Left ventricle myocardium inferior (tissue), 1 donor: ENCODE measurements around the gene SMKR1. TPM values are rescaled to one million over a fixed set of nuclear protein-coding genes. Genes with fewer than 3 reads are reported as not detected.

ENCODE experiments used
- DNase-seq: peaks from one replicate; pipeline ENCODE4 v3.0.0-alpha.2; 2020
- H3K27ac ChIP-seq: fragments of 200-600 bp; replicated peaks from 2 replicates; pipeline ENCODE4 v1.8.0; 2021
- H3K27me3 ChIP-seq: fragments of 200-600 bp; 2 replicates; pipeline ENCODE4 v1.8.0; 2021; ENCODE audit warnings: low read depth
- H3K36me3 ChIP-seq: fragments of 200-600 bp; 2 replicates; pipeline ENCODE4 v1.8.0; 2021
- H3K4me1 ChIP-seq: fragments of 200-600 bp; 2 replicates; pipeline ENCODE4 v1.8.0; 2021
- H3K4me3 ChIP-seq: fragments of 200-600 bp; 2 replicates; pipeline ENCODE4 v1.8.0; 2021; ENCODE audit warnings: mild to moderate bottlenecking, moderate library complexity
- H3K9me3 ChIP-seq: fragments of 200-600 bp; replicated peaks from 2 replicates; pipeline ENCODE4 v1.8.0; 2021
- intact Hi-C: fragments of 100-400 bp; cut with micrococcal nuclease; formaldehyde crosslinking; loops from one replicate; pipeline ENCODE4 v1.11.0; 2022
- total RNA-seq: library from RNA; stranded (reverse); fragmentation: NEBNext Ultra II Directional; extraction: Animal tissue kit (Norgen Biotek cat#: 25700); gene quantifications from one replicate; pipeline ENCODE4 v1.2.1, GENCODE V29; 2021
- TF ChIP-seq, protein P1 (sequence below): fragments of 200-600 bp; IDR thresholded peaks from 2 replicates; pipeline ENCODE4 v1.8.0; 2021; ENCODE audit warnings: antibody characterized with exemption, mild to moderate bottlenecking, borderline replicate concordance
- donor health status: DM: no; HTN: yes; CAD: no; lungs with severe emphysema.

The SMKR1 gene
- total RNA-seq, 1 donor from 2014 or later: not detected

DNA sequence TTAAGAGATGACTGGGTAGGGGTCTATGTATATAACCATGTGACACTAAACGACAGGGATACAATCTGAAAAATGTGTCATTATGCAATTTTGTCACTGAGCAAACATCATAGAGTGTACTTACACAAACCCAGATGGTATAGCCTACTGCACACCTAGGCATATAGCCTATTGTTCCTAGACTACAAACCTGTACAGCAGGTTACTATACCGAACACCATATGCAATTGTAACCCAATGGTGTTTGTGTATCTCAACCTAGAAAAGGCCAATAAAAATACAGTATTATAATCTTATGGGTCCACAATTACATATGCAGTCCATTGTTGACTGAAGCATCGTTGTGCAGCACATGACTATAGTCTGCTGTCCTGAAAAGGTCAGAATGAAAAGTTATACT is 45.2 kb upstream of the SMKR1 start:
- Histone ChIP-seq H3K4me1 (peaks cover 25% of the 10 kb centered on the region), H3K9me3 (no peaks in the 10 kb centered on the region), H3K36me3 (peaks cover 46% of the 10 kb centered on the region), H3K27me3 (no peaks in the 10 kb centered on the region), H3K4me3 (no peak overlapping the region), H3K27ac (no peak overlapping the region)
- no peak for DNase-seq
- intact Hi-C loops: no loop called here
- TF ChIP-seq, protein P1, sequence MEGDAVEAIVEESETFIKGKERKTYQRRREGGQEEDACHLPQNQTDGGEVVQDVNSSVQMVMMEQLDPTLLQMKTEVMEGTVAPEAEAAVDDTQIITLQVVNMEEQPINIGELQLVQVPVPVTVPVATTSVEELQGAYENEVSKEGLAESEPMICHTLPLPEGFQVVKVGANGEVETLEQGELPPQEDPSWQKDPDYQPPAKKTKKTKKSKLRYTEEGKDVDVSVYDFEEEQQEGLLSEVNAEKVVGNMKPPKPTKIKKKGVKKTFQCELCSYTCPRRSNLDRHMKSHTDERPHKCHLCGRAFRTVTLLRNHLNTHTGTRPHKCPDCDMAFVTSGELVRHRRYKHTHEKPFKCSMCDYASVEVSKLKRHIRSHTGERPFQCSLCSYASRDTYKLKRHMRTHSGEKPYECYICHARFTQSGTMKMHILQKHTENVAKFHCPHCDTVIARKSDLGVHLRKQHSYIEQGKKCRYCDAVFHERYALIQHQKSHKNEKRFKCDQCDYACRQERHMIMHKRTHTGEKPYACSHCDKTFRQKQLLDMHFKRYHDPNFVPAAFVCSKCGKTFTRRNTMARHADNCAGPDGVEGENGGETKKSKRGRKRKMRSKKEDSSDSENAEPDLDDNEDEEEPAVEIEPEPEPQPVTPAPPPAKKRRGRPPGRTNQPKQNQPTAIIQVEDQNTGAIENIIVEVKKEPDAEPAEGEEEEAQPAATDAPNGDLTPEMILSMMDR: no peak

DNA sequence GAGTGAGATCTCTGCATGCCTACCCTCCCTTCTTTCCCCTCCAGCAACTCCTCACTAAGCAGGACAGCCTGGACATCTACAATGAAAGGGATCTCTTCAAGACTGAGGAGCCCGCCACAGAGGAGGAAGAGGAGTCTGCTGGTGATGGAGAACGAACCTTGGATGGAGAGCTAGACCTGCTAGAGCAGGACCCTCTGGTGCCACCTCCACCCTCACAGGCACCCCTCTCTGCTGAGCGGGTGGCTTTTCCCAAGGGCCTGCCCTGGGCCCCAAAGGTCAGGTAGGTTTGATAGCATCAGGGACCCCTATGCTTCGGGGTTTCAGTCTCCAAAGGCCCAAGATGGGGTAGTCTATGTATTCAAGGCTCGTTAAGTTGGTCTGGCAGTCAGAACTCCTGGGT is 44.2 kb upstream of the SMKR1 start:
- intact Hi-C loops: no loop called here
- H3K27ac ChIP-seq: no peak overlapping the region
- H3K9me3 ChIP-seq: no peaks in the 10 kb centered on the region
- no peak for DNase-seq
- peaks cover 46% of the 10 kb centered on the region for H3K36me3 ChIP-seq
- no peak overlapping the region for H3K4me3 ChIP-seq
- no peaks in the 10 kb centered on the region for H3K27me3 ChIP-seq
- TF ChIP-seq, protein P1: no peak
- peaks cover 20% of the 10 kb centered on the region for H3K4me1 ChIP-seq

DNA sequence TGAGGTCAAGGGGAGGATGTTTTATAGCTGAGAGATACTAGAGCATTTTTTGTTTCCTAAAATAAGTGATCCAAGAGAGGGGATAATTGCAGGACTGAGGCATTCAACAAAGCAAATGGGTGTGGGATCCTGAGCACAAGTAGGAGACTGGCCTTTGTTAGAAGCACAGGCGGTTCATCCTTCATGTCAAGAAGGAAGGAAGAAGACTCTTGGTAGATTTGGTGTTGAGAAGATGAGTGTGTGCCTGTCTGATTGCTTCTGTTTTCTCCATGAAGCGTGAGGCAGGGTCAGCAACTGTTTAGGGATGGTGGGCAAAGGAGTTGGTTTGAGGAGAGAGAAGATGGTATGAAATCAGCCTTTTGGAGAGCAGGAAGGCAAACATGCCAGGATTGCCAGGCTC is 40.5 kb upstream of the SMKR1 start:
- Histone ChIP-seq H3K36me3 (peaks cover 37% of the 10 kb centered on the region), H3K4me3 (no peak overlapping the region), H3K27me3 (no peaks in the 10 kb centered on the region), H3K4me1 (peaks cover 14% of the 10 kb centered on the region), H3K27ac (no peak overlapping the region), H3K9me3 (no peaks in the 10 kb centered on the region)
- intact Hi-C loops: no loop called here
- TF ChIP-seq, protein P1: no peak
- no peak for DNase-seq

DNA sequence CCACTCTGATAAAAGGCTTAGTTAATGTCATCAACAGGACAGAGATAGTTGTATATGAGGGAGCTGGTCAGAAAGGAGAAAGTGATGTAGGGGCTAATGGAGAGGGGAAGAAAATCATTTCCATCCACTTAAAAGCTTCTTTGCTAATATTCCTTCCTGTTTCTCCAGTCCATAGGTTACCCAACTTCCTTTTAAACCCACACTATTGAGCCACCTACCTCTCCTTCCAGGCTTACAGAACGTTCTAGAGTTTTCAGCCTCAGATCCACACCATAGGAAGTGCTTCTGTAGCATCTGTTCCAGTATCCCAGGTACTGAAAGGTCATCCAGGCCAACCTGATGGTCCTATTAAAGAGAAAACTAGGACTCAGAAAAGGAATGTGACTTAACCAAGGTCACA is 39.9 kb upstream of the SMKR1 start:
- DNase-seq: no peak
- TF ChIP-seq, protein P1: no peak

DNA sequence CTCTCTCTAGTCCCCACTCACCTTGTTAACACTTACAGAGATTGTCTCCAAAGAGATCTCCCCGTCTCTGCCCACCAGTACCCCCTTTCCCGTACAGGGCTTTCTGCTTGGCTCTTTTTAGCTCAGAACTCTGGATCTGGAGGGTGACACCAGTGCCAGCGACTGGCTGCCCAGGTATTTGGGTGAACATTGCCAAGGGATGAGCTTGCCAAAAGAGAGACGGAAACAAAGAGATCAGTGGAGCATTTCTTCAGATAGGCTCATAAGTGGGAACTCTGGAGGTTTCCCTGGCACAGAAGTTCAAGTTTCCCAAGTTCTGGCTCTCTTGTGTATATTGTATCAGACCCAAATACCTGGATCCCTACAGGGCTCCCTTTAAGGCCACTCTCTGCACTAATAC is 38.1 kb upstream of the SMKR1 start:
- Histone ChIP-seq H3K27me3 (no peaks in the 10 kb centered on the region), H3K27ac (no peak overlapping the region), H3K9me3 (no peaks in the 10 kb centered on the region), H3K4me1 (peaks cover 21% of the 10 kb centered on the region), H3K36me3 (peaks cover 21% of the 10 kb centered on the region), H3K4me3 (no peak overlapping the region)
- no peak for DNase-seq
- TF ChIP-seq, protein P1: no peak
- intact Hi-C loops: no loop called here

More for the DNA sequence above, 39.9 kb upstream of the SMKR1 start:
- H3K27ac ChIP-seq: no peak overlapping the region
- peaks cover 37% of the 10 kb centered on the region for H3K36me3 ChIP-seq
- no peaks in the 10 kb centered on the region for H3K9me3 ChIP-seq
- intact Hi-C loops: no loop called here
- no peak overlapping the region for H3K4me3 ChIP-seq
- H3K27me3 ChIP-seq: no peaks in the 10 kb centered on the region
- peaks cover 16% of the 10 kb centered on the region for H3K4me1 ChIP-seq

DNA sequence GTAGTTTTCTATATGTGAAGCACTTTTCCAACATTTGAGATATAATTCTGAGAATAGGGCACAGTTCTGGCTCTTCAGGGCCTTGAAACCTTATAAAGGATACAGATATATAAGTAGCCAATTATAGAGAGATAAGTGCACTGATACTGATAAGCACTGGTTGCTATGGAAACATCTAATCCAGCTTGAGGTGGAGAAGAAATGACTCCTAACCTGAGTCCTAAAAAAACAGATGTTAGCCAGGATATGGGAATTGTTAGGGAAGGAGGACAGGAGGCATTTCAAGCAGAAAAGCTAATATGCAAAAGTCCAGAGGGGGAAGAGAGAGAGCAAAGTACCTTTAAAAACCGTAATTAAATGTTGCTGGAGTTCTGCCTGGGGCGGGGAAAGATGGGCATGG is 37.3 kb upstream of the SMKR1 start:
- Histone ChIP-seq H3K36me3 (peaks cover 14% of the 10 kb centered on the region), H3K4me3 (no peak overlapping the region), H3K4me1 (peaks cover 21% of the 10 kb centered on the region), H3K27ac (no peak overlapping the region), H3K27me3 (no peaks in the 10 kb centered on the region), H3K9me3 (no peaks in the 10 kb centered on the region)
- TF ChIP-seq, protein P1: no peak
- intact Hi-C loops: no loop called here
- DNase-seq: no peak
